GF-D8 (cell line): ENCODE data around the gene FBXO21.
"Not testable (repeated sequence)": the region's sequence is repeated elsewhere in the genome, so short reads cannot be mapped to it uniquely, and the experiment has no call there.

Source experiments
- DNase-seq: peaks from one replicate; lab custom pipeline; 2025; lab: John Stamatoyannopoulos, UW

FBXO21 gene

GRCh38 chr12:117134721-117135120, 55.5 kb downstream of the FBXO21 start:
- DNase-seq = no peak

GRCh38 chr12:117134059-117134458, 56.2 kb downstream of the FBXO21 start:
- peak; percentile 44 for DNase-seq

GRCh38 chr12:117130801-117131200, 59.5 kb downstream of the FBXO21 start:
- no peak for DNase-seq

- no peak for DNase-seq
Observed at GRCh38 chr12:117129391-117129790, 60.9 kb downstream of the FBXO21 start.

DNA sequence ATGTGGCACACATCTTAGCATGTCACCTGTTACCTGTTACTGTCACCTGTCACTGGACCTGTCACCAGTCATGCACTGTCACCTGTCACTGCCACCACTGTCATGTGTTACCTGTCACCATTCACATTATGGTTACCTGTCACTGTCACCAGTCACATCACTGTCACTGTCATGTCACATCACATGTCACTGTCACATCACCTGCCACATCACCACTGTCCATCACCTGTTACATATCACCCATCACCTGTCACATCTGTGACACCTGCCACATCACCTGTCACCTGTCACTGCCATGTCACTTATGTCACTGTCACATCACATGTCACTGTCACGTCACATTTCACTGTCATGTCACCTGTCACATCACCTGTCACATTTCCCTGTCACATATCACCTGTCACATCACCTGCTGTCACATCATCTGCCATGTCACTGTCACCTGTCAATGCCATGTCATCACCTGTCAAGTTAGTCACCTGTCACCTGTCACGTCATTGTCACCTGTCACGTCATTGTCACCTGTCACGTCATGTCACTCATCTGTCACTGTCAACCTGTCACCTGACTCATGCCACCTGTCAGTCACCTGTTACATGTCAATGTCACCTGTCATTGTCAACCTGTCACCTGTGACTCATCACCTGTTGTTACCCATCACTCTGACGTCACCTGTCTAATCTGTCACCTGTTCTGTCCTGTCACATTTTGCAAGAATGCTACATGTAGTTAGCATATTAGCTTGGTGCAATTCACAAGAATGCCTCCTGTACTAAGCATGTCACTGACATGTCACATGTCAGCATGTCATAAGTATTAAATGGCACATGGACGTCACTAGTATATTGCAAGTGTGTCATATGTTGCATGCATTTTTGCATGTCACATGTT, 62.1 kb downstream of the FBXO21 start:
- DNase-seq = no peak

GRCh38 chr12:117126335-117126734, 63.9 kb downstream of the FBXO21 start:
- DNase-seq = no peak

DNA sequence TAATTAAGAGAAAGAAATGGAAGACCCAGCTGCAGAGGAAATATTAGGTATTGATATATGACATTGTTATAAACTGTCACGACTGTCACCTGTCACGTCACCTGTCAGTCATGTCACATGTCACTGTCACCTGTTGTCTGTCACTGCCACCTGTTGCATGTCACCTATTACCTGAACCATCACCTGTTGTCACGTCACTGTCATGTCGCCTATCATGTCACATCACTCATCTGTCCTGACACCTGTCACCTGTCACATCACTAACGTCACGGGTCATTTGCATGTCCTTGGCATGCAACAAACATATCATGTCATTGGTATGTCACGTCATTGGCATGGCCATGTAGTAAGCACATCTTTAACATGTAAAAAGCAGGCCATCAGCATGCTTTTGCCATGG, 64.5 kb downstream of the FBXO21 start:
- no peak for DNase-seq

GRCh38 chr12:117125272-117125613, 65.0 kb downstream of the FBXO21 start:
- DNase-seq = no peak

GRCh38 chr12:117124421-117125271, 65.6 kb downstream of the FBXO21 start:
- no peak for DNase-seq

DNA sequence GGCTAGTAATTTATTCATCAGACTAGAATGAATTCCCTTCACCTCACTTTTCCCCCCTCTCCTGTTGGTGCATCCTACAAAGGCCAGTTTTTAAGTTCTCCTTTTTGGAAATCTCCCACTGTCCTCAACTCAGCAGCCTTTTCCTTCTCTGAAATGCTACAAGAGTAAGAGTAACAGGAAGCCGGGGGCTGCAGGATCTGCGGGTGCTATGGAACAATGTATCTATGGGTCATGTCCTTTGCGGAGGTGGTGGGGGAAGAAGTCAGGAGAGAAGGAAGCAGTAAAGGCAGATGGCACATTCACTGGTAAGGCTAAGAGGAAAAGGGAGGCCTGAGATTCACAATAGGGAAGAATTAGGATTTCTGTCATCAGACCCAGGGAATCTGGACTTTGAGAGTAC, 68.8 kb downstream of the FBXO21 start:
- DNase-seq = no peak

DNA sequence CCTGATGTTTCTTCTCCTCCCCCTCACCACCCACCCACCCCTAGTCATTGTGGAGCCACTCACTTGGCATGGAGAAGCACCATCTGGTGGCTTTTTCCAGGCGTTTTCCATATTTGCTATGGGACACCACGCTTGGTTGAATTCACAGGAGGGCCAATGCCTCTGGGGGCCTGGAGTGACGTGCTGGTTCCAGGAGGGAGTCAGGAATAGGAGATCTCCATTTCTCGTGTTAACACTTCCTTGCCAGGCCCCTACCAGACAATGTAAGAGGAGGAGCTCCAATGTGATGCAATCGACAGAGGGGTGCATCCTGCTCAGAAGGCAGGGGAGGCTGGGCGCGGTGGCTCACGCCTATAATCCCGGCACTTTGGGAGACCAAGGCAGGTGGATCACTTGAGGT, 69.5 kb downstream of the FBXO21 start:
- DNase-seq = no peak

GRCh38 chr12:117119592-117120198, 70.6 kb downstream of the FBXO21 start:
- DNase-seq = peak; percentile 17

DNA sequence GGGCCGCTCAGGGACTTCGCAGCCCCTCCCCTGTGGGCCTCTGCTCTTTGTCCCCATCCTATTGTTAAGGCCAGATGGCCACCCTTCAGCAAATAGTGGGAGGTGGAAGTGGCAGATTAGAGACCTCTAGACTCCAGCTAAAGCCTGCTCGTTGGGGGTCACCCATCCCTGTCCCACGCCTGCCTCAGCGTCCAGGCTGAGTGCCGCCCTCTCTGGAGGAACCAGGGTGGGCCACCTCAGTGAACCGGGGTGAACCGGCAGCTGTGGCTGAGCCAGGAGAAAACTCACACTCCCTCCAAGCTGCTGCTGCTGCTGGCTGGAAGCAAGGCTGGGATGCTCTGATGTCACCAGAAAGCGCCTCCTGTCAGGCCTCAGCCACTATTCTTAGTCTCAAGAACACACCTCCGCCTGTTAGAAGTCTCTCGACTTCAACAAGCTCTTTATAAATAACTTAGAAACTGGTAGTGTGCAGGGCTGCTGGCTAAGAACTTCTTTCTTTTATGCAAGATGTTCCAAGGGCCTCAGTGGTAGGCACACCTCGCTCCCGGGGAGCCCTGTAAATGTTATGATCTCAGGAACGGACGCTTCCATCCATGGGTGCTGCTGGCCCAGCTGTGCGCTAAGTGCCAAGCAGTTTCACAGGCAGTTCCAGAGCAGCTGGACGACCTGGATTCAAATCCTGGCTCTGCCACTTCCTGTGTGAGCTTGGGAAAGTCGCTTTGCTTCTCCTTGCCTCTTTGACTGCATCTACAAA, 71.3 kb downstream of the FBXO21 start:
- DNase-seq = no peak

DNA sequence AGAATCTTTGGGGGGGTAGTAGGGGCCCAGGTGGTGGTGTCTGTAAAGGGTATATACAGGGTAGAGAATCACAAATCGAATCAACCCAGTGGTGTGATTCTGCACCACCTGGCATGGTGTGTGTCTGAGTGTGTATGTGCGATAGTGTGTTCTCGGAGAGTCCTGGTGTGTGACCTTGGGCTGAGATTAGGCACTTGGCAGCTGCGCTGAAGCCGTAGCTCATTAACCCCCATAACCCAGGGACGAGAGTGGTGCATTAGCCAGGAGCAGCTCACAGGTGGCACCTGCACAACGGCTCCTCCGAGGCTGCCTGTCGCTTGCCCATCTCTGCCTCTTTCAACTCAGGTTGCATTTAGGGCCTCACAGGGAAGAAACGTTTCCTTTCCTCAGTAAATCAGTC, 75.5 kb downstream of the FBXO21 start:
- DNase-seq = no peak

GRCh38 chr12:117113231-117113630, 77.0 kb downstream of the FBXO21 start:
- no peak for DNase-seq

DNA sequence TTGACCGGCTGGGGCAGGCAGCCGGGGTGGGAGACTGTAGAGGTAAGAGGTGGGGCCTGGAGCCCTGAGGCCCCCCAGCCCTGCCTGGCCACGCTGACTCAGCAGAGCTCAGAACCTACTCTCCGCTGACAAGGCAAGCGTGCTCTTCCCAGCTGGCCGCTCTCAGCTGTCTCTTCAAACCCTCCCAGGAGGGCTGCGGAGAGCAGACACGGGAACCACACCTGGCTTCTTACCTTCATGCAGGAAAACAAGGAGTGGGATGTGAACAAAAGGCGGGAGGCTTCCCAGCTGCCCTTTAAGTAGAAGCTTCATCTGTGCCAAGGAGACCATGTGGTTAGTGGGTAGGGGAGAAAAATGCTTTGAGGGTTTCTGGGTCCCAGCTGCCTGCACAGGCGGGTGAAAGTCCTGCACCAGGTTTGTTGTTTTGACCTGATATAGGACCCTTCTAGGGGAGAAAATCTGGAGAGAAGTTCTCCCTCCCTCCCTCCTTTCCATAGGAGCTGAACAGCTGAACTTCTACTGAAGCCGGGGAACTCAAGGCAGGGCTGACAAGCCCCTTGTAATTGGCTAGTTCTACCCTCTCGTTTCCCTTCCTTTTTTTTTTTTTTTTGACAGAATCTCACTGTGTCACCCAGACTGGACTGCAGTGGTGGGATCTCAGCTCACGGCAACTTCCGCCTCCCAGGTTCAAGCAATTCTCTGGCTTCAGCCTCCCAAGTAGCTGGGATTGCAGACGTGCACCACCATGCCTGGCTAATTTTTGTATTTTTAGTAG, 78.3 kb downstream of the FBXO21 start:
- DNase-seq = no peak

DNA sequence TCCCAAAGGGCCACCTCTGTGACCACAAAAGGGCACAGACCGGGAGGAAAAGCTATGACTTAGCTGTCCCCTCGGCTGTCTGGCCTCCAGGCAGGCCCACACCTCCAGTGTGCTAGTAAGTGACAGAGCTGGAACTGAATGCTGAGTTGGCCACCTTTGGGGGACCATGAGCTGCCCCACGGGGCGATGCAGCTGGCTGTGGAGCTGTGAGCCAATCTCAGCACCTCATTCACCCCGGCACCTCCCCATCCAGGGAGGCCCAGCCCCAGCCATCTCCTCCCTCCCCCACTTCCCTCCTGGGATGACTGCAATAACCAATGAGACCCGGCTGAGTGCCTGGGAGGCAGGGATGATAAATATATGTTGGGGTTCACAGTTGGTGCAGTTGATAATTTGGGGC, 78.9 kb downstream of the FBXO21 start:
- DNase-seq = no peak

DNA sequence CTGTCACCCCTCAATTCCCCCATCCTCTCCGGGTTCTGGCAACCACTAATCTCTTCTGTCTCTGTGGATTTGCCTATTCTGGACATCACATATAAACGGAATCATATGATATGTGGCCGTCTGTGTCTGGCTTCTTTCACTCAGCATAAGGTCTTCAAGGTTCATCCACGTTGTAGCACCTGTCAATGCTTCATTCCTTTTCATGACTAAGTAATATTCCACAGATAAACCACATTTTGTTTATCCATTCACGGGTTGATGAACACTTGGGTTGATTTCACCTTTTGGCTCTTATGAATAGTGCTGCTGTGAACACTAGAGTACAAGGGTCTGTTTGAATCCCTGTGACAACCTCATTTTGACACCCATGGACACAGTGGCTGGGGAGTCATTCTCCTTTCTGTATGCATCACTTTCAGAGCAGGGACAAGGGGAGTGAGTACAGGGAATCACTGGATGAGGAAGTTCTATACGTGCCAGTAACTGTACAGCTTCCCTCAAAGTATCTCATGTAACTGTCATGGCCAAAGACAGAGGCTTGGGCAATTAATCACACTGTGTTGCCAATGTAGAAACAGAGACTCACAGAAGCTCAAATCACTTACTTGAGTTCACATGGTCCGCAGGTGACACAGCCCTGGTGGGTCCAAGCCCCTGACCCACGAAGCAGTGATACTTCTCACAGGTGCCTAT, 80.2 kb downstream of the FBXO21 start:
- no peak for DNase-seq

DNA sequence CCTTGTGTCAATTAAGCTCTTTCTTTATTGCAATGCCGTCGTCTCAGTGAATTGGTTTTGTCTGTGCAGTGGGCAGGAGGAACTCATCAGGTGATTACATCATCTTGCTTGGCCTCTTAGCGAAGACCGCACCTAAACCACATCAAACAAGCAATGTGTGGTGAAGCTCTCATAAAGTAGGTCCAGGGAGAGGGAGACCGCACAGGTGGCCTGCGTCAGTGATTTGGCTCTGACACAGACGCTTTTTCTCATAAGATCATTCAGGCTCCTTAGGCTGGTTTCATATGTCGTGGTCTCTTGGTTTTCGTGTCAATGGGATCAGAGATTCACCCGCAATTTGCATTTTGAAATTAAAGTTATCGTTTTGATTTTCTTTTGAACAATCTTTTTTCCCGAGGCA, 84.4 kb downstream of the FBXO21 start:
- DNase-seq = no peak

GRCh38 chr12:117104003-117104402, 86.3 kb downstream of the FBXO21 start:
- DNase-seq = not testable (repeated sequence)

GRCh38 chr12:117102800-117103181, 87.5 kb downstream of the FBXO21 start:
- no peak for DNase-seq
